ENCODE measurements around the gene SCGN.

The SCGN gene

DNA sequence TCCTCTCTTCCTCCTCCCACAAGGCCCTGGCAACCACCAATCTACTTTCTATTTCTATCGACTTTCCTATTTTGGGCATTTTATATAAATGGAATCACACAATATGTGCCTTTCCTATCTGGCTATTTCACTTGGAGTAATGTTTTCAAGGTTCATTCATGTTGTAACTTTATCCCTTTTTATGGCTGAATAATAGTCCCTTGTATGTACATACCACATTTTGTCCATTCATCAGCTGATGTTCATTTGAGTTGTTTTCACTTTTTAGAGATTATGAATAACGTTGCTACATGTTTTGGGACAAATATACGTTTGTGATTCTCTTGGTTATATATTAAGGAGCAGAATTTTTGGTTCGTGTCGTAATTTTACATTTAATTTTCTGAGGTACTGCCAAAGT lies 33.9 kb downstream of the SCGN start:
- TF ChIP-seq, protein P1, sequence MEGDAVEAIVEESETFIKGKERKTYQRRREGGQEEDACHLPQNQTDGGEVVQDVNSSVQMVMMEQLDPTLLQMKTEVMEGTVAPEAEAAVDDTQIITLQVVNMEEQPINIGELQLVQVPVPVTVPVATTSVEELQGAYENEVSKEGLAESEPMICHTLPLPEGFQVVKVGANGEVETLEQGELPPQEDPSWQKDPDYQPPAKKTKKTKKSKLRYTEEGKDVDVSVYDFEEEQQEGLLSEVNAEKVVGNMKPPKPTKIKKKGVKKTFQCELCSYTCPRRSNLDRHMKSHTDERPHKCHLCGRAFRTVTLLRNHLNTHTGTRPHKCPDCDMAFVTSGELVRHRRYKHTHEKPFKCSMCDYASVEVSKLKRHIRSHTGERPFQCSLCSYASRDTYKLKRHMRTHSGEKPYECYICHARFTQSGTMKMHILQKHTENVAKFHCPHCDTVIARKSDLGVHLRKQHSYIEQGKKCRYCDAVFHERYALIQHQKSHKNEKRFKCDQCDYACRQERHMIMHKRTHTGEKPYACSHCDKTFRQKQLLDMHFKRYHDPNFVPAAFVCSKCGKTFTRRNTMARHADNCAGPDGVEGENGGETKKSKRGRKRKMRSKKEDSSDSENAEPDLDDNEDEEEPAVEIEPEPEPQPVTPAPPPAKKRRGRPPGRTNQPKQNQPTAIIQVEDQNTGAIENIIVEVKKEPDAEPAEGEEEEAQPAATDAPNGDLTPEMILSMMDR (IDR thresholded peaks at IDR 0.05): no peak

DNA sequence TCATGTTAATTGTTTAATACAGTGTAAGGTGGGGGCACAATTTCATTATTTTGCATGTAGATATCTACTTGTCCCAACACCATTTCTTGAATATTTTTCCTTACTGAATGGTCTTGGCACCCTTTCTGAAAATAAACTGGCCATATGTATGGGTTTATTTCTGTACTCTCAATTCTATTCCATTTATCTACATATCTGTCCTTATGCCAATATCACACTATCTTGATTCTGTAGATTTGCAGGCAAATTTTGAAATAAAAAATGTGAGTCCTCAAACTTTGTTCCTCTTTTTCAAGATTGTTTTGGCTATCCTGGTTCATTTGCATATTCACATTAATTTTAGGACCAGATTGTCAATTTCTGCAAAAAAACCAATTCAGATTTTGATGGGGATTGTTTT lies 34.8 kb downstream of the SCGN start:
- TF ChIP-seq, protein P1 (IDR thresholded peaks at IDR 0.05): no peak

DNA sequence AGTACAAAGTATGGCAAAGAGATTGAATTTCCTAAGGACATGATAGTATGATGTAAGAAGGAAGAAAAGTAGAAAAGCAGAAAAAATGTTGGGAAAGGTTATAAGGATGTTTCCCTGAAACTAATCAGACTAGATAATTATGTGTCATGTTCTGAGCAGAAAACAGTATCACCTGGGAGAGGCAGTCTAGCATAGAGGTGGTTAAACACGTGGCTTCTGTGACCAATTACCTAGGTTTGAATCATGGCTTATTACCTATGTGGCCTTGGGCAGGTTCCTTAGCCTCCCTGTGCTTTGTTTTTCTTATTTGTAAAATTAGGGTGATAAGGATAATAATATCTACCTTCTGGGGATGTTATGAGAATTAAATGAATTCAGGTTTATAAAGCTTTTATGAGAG lies 38.0 kb downstream of the SCGN start:
- TF ChIP-seq, protein P1 (IDR thresholded peaks at IDR 0.05): no peak

DNA sequence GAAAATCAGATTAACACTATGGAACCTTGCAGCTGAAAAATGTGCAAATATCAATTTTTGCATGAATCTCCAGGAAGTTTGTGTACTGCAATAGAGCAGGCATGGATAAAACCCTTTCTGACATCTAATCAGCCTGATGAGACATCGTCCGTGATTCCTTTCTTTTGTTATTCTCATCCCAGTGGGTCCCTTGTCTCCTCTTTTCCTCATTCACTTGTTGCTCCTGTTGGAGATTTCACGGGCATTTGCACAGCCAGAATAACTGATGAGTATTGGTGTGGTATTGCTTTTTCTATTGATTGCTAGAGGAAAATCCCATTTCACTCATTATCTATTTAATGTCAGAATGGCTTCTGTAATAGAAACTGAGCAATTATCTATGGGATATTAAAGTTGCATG lies 39.9 kb downstream of the SCGN start:
- TF ChIP-seq, protein P1 (IDR thresholded peaks at IDR 0.05): no peak

DNA sequence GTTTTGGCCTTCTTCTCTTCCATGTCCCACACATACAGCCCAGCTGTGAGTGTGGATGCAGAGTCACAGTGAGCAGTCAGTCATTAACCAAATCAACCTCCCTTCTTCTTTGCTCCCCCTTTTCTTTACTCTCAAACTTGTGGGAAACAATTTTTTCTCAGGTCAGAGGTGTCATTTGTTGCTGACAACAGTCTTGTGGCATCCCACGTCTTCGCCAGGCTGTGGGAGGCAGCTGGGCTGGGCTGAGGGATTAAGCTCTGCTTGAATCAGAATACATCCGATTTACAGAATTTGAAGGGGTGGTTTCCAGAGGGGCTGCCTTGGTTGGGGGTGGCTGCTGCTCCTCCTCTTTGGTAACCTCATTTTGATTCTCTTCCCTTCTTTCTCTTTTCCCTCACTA lies 40.5 kb downstream of the SCGN start:
- TF ChIP-seq, protein P1 (IDR thresholded peaks at IDR 0.05): no peak

DNA sequence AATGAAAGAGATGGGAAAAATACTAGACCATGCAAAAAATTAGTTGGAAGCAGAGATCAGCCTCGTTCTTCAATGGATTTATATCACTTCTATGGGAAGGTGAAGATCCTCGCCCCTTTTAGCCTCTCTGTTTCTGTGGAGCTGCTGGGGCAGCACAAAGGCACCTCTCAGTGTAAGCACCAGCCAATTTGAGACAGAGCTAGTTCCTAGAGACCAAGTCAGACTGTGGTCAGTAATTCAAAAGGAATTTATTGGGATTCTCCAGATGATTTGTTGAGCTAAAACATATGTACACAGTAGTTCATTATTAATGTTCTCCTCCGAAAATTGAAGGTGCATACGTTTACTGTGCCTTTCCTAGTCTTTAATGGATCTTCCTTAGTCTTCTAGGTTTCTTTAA lies 42.4 kb downstream of the SCGN start:
- TF ChIP-seq, protein P1 (IDR thresholded peaks at IDR 0.05): no peak

DNA sequence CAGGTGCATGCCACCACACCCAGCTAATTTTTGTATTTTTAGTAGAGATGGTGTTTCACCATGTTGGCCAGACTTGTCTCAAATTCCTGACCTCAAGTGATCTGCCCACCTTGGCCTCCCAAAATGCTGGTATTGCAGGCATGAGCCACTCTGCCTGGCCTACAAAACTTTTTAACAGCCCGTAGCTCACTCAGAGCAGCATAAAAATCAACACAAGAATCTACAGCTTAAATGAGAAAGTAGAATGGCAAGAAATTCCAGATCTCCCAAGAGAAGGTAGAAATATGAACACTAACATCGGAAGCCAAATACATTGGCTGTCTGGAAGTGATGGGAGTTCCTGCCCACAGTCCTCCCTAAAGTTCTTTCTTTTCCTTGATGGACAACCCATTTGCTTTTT lies 43.7 kb downstream of the SCGN start:
- TF ChIP-seq, protein P1 (IDR thresholded peaks at IDR 0.05): no peak
